ENCODE data around the gene ADAM19. TPM values are rescaled to one million over a fixed set of nuclear protein-coding genes. Genes with fewer than 3 reads are reported as not detected.
A peak's percentile ranks its signal among the peaks of the same experiment; 100 is the strongest.

ADAM19 gene
- total RNA-seq, 1 donor from 2014 or later: 10.6 TPM

- Histone ChIP-seq H3K36me3 (no peaks in the 10 kb centered on the region), H3K27ac (no peak overlapping the region), H3K9me3 (no peaks in the 10 kb centered on the region), H3K4me1 (no peaks in the 10 kb centered on the region), H3K4me3 (no peak overlapping the region), H3K27me3 (no peaks in the 10 kb centered on the region)
- no peak for TF ChIP-seq CTCF (IDR thresholded peaks at IDR 0.05)
- DNase-seq: no peak
- intact Hi-C loops (cut with DNase I): no loop called here
- ATAC-seq: no peak
Observed at GRCh38 chr5:157468293-157468965, 107.1 kb downstream of the ADAM19 start.

GRCh38 chr5:157464519-157465171 lies 110.9 kb downstream of the ADAM19 start:
- intact Hi-C loops (cut with DNase I): no loop called here
- no peaks in the 10 kb centered on the region for H3K9me3 ChIP-seq
- ATAC-seq (peak; percentile 81), DNase-seq (no peak)
- H3K36me3 ChIP-seq: no peaks in the 10 kb centered on the region
- no peak overlapping the region for H3K4me3 ChIP-seq
- H3K4me1 ChIP-seq: peaks cover 7% of the 10 kb centered on the region
- no peak overlapping the region for H3K27ac ChIP-seq
- peaks cover 21% of the 10 kb centered on the region for H3K27me3 ChIP-seq
- no peak for TF ChIP-seq CTCF (IDR thresholded peaks at IDR 0.05)

GRCh38 chr5:157463621-157464518 lies 111.7 kb downstream of the ADAM19 start:
- DNase-seq (no peak), ATAC-seq (no peak)
- intact Hi-C loops (cut with DNase I): no loop called here
- Histone ChIP-seq H3K4me3 (no peak overlapping the region), H3K27me3 (peaks cover 22% of the 10 kb centered on the region), H3K27ac (no peak overlapping the region), H3K4me1 (peaks cover 8% of the 10 kb centered on the region), H3K9me3 (no peaks in the 10 kb centered on the region), H3K36me3 (no peaks in the 10 kb centered on the region)
- TF ChIP-seq CTCF (IDR thresholded peaks at IDR 0.05): no peak

GRCh38 chr5:157463081-157463480 lies 112.5 kb downstream of the ADAM19 start:
- intact Hi-C loops (cut with DNase I): no loop called here
- no peak for DNase-seq

More at GRCh38 chr5:157463081-157463480, 112.5 kb downstream of the ADAM19 start:
- TF ChIP-seq CTCF (IDR thresholded peaks at IDR 0.05): no peak
- H3K9me3 ChIP-seq: no peaks in the 10 kb centered on the region
- no peak for ATAC-seq
- H3K4me3 ChIP-seq: no peak overlapping the region
- peaks cover 8% of the 10 kb centered on the region for H3K4me1 ChIP-seq
- H3K27ac ChIP-seq: no peak overlapping the region
- H3K27me3 ChIP-seq: peaks cover 22% of the 10 kb centered on the region
- H3K36me3 ChIP-seq: no peaks in the 10 kb centered on the region

All from upper lobe of right lung (tissue), 1 donor.